ENCODE results near the gene CLOCK.

CLOCK gene

DNA sequence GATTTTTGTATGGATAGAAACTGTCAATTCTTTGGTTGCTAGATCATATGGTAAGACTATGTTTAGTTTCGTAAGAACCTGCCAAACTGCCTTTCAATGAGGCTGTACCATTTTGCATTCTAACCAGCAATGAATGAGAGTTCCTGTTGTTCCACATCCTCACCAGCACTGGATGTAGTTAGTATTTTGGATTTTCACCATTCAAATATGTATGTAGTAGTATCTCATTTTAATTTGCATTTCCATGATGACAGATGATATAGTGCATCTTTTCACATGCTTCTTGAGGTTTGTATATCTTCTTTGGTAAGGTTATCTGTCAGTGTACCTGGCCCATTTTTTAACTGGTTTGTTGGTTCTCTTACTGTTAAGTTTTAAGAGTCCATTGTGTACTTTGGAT, 34.6 kb downstream of the CLOCK start:
- no peak for DNase-seq (ENCODE audit: low read depth)
- H3K4me3 ChIP-seq (ENCODE audit: control insufficient read depth, low read depth, low read length): no peak overlapping the region
- TF ChIP-seq, protein P1, sequence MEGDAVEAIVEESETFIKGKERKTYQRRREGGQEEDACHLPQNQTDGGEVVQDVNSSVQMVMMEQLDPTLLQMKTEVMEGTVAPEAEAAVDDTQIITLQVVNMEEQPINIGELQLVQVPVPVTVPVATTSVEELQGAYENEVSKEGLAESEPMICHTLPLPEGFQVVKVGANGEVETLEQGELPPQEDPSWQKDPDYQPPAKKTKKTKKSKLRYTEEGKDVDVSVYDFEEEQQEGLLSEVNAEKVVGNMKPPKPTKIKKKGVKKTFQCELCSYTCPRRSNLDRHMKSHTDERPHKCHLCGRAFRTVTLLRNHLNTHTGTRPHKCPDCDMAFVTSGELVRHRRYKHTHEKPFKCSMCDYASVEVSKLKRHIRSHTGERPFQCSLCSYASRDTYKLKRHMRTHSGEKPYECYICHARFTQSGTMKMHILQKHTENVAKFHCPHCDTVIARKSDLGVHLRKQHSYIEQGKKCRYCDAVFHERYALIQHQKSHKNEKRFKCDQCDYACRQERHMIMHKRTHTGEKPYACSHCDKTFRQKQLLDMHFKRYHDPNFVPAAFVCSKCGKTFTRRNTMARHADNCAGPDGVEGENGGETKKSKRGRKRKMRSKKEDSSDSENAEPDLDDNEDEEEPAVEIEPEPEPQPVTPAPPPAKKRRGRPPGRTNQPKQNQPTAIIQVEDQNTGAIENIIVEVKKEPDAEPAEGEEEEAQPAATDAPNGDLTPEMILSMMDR (IDR thresholded peaks at IDR 0.05; ENCODE audit: control insufficient read depth, insufficient read depth, low read depth, low read length, missing control alignments): no peak

DNA sequence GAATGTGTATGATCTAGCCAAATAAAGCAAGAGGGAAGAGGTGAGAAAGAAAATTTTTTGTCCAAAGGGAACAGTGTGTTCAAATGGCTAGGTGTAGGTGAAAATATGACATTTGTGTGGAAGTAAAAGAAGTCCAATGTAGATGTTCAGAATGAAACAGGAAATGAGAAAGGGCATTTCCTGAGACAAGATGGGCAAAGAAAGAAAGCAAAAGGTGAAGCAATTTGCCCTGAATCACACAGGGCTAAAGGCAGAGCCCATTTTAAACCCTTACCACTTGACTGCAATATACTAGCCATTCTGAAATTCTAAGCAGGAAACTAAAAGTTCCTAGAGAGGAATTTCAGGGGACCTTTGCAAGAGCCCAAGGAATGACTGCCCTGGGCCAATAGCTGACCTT, 36.0 kb downstream of the CLOCK start:
- TF ChIP-seq, protein P1 (IDR thresholded peaks at IDR 0.05; ENCODE audit: control insufficient read depth, insufficient read depth, low read depth, low read length, missing control alignments): no peak
- no peak for DNase-seq (ENCODE audit: low read depth)
- no peak overlapping the region for H3K4me3 ChIP-seq (ENCODE audit: control insufficient read depth, low read depth, low read length)

DNA sequence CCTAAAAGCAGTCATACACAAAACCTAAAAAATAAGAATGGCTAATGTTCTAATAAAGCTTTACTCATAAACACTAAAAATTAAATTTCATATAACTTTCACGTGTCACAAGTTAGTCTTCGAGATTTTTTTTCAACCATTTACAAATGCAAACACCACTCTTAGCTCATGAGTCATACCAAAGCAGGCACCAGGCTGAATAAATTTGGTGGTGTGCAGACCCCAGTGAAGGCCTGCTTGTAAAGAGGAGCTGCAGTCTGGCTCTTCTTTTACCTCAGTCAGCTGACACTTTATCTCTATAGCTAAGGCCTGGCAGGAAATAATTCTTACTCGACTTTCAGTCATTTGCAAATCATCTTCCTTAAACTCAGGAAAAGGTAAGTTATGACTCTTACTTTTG, 37.4 kb downstream of the CLOCK start:
- TF ChIP-seq, protein P1 (IDR thresholded peaks at IDR 0.05; ENCODE audit: control insufficient read depth, insufficient read depth, low read depth, low read length, missing control alignments): no peak
- H3K4me3 ChIP-seq (ENCODE audit: control insufficient read depth, low read depth, low read length): no peak overlapping the region
- DNase-seq (ENCODE audit: low read depth): no peak

DNA sequence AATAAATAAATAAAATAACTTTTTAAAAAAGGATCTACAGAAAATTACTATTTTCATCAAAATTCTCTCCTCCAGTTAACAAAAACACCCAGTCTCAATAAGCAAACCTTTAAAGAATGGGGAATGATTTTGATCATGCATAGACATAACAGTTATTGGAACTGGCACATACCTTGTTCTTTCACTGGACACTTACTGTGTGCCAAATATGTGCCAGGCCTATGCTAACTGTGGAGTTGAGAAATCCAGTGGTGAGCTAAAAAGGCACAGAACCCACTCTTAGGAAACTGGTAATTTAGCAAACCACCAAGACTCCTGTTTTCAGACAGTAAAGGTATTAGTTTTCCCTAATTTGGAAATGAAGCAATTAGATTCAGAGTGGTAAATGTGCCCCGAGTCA, 39.1 kb downstream of the CLOCK start:
- no peak for DNase-seq (ENCODE audit: low read depth)
- TF ChIP-seq, protein P1 (IDR thresholded peaks at IDR 0.05; ENCODE audit: control insufficient read depth, insufficient read depth, low read depth, low read length, missing control alignments): no peak
- H3K4me3 ChIP-seq (ENCODE audit: control insufficient read depth, low read depth, low read length): no peak overlapping the region

DNA sequence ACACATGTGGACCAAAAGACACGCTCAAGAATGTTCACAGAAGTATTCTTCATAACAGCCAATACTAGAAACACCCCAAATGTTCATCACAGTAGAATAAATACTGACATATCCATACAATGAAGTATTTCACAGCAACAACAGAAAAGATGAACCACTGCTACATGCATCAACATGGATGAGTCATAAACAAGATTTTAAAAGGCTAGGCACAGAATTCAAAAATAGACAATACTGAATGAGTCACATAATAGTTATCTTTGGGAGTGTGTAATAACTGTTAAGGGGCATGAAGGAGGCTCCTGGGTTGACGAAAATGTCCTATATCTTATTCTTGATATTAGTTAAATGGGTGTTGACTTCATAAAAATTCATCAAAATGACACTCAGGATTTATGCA, 43.5 kb downstream of the CLOCK start:
- no peak overlapping the region for H3K4me3 ChIP-seq (ENCODE audit: control insufficient read depth, low read depth, low read length)
- peak; percentile 24 for DNase-seq (ENCODE audit: low read depth)
- TF ChIP-seq, protein P1 (IDR thresholded peaks at IDR 0.05; ENCODE audit: control insufficient read depth, insufficient read depth, low read depth, low read length, missing control alignments): no peak

DNA sequence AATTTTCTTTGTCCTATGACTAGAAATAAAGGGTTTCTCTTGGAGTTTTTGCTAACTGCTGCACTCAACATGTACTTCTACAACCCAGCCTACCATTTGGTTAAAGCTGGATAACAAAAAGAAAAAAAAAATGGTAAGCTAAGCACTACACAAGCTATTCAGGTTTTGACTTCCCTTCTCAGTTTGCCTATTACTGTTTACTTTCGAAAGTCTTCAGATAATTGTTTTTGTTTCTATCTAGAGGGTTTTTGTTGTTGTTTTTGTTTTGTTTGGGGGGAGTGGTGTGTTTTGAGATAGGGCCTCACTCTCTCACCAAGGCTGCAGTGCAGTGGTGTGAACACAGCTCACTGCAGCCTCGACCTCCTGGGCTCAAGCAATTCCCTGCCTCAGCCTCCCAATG, 46.6 kb downstream of the CLOCK start:
- no peak for DNase-seq (ENCODE audit: low read depth)
- TF ChIP-seq, protein P1 (IDR thresholded peaks at IDR 0.05; ENCODE audit: control insufficient read depth, insufficient read depth, low read depth, low read length, missing control alignments): no peak
- no peak overlapping the region for H3K4me3 ChIP-seq (ENCODE audit: control insufficient read depth, low read depth, low read length)

DNA sequence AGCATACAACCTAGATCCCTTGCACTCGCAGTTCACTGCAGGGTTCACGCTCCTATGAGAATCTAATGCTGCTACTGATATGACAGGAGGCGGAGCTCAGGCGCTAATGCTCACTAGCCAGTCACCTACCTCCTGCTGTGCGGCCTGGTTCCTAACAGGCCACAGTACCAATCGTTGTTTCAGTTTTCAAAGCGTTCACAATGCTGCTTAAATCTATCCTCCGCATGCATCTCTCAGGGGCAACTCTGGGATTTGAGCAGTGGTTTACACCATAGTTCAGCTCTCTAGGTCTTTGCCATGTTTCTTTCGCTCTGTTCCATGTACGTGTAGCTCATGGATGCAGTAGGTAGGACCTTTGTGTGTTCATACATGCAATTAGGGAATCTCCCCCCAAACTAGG, 47.2 kb downstream of the CLOCK start:
- H3K4me3 ChIP-seq (ENCODE audit: control insufficient read depth, low read depth, low read length): no peak overlapping the region
- TF ChIP-seq, protein P1 (IDR thresholded peaks at IDR 0.05; ENCODE audit: control insufficient read depth, insufficient read depth, low read depth, low read length, missing control alignments): no peak
- DNase-seq (ENCODE audit: low read depth): no peak
